ENCODE measurements around the gene CASTOR1.

The CASTOR1 gene

GRCh38 chr22:30246814-30247376 is 42.4 kb downstream of the CASTOR1 start:
- no peak for TF ChIP-seq EZH2 (IDR thresholded peaks at IDR 0.05; ENCODE audit: borderline replicate concordance, low read length)
- no peak for TF ChIP-seq CTCF (IDR thresholded peaks at IDR 0.05; ENCODE audit: low read length)
- Histone ChIP-seq H3K4me2 (ENCODE audit: low read length) (no peak overlapping the region), H4K20me1 (ENCODE audit: insufficient read depth, low read length) (no peaks in the 10 kb centered on the region), H2AFZ (ENCODE audit: low read length) (no peak overlapping the region), H3K4me1 (ENCODE audit: insufficient read depth, low read length, severe bottlenecking) (no peaks in the 10 kb centered on the region), H3K27ac (ENCODE audit: low read depth, low read length, poor library complexity, severe bottlenecking) (no peak overlapping the region), H3K36me3 (ENCODE audit: insufficient read depth, low read length) (no peaks in the 10 kb centered on the region), H3F3A (ENCODE audit: insufficient read depth, low read length) (no peaks in the 10 kb centered on the region), H3K27me3 (ENCODE audit: insufficient read depth, low read length) (0 out of 2 replicates have a peak, but pooled peaks cover 14% of the 10 kb centered on the region), H3K9ac (ENCODE audit: low read length) (no peak overlapping the region), H3K79me2 (ENCODE audit: insufficient read depth, low read length) (no peaks in the 10 kb centered on the region), H3K9me3 (ENCODE audit: low read length) (no peaks in the 10 kb centered on the region), H3K9me2 (ENCODE audit: low read depth, low read length) (no peaks in the 10 kb centered on the region), H3K4me3 (ENCODE audit: low read depth, low read length, poor library complexity, severe bottlenecking) (no peak overlapping the region)

- Histone ChIP-seq H3F3A (ENCODE audit: insufficient read depth, low read length) (no peaks in the 10 kb centered on the region), H3K4me2 (ENCODE audit: low read length) (no peak within 1 kb of the TSS), H3K4me1 (ENCODE audit: insufficient read depth, low read length, severe bottlenecking) (no peaks in the 10 kb centered on the region), H3K79me2 (ENCODE audit: insufficient read depth, low read length) (no peaks in the 10 kb centered on the region), H3K9me2 (ENCODE audit: low read depth, low read length) (no peaks in the 10 kb centered on the region), H4K20me1 (ENCODE audit: insufficient read depth, low read length) (no peaks in the 10 kb centered on the region), H3K27me3 (ENCODE audit: insufficient read depth, low read length) (peaks cover 14% of the 10 kb centered on the region; the same call in 1 of the 2 replicates), H3K9me3 (ENCODE audit: low read length) (no peaks in the 10 kb centered on the region), H3K9ac (ENCODE audit: low read length) (no peak within 1 kb of the TSS), H3K4me3 (ENCODE audit: low read depth, low read length, poor library complexity, severe bottlenecking) (no peak within 1 kb of the TSS), H3K36me3 (ENCODE audit: insufficient read depth, low read length) (no peaks in the 10 kb centered on the region), H3K27ac (ENCODE audit: low read depth, low read length, poor library complexity, severe bottlenecking) (no peak within 1 kb of the TSS), H2AFZ (ENCODE audit: low read length) (no peak within 1 kb of the TSS)
- no peak for TF ChIP-seq EZH2 (IDR thresholded peaks at IDR 0.05; ENCODE audit: borderline replicate concordance, low read length)
- no peak for TF ChIP-seq CTCF (IDR thresholded peaks at IDR 0.05; ENCODE audit: low read length)
Measured at GRCh38 chr22:30245985-30246813, 43.1 kb downstream of the CASTOR1 start, which contains the start of gene LIF. Gene LIF, minus strand, starts transcription at chr22:30246759. Its CDS starts 64 bp downstream, at chr22:30246695.

GRCh38 chr22:30245181-30245984 is 43.9 kb downstream of the CASTOR1 start:
- H3K9ac ChIP-seq (ENCODE audit: low read length) = no peak overlapping the region
- H4K20me1 ChIP-seq (ENCODE audit: insufficient read depth, low read length) = no peaks in the 10 kb centered on the region
- H3K4me2 ChIP-seq (ENCODE audit: low read length) = no peak overlapping the region
- TF ChIP-seq CTCF (IDR thresholded peaks at IDR 0.05; ENCODE audit: low read length) (no peak), EZH2 (IDR thresholded peaks at IDR 0.05; ENCODE audit: borderline replicate concordance, low read length) (no peak)
- H3K27ac ChIP-seq (ENCODE audit: low read depth, low read length, poor library complexity, severe bottlenecking) = no peak overlapping the region
- no peak overlapping the region for H2AFZ ChIP-seq (ENCODE audit: low read length)
- no peak overlapping the region for H3K4me3 ChIP-seq (ENCODE audit: low read depth, low read length, poor library complexity, severe bottlenecking)
- H3K4me1 ChIP-seq (ENCODE audit: insufficient read depth, low read length, severe bottlenecking) = no peaks in the 10 kb centered on the region
- no peaks in the 10 kb centered on the region for H3K9me2 ChIP-seq (ENCODE audit: low read depth, low read length)
- no peaks in the 10 kb centered on the region for H3K9me3 ChIP-seq (ENCODE audit: low read length)
- no peaks in the 10 kb centered on the region for H3K36me3 ChIP-seq (ENCODE audit: insufficient read depth, low read length)
- no peaks in the 10 kb centered on the region for H3F3A ChIP-seq (ENCODE audit: insufficient read depth, low read length)
- no peaks in the 10 kb centered on the region for H3K79me2 ChIP-seq (ENCODE audit: insufficient read depth, low read length)
- peaks cover 14% of the 10 kb centered on the region; the same call in 1 of the 2 replicates for H3K27me3 ChIP-seq (ENCODE audit: insufficient read depth, low read length)
